ENCODE data around the gene RRP1B. TPM values are rescaled to one million over a fixed set of nuclear protein-coding genes. Genes with fewer than 3 reads are reported as not detected.

The RRP1B gene
- total RNA-seq, 1 experiment from 2014 or later = 55.9 TPM

- Histone ChIP-seq H3K4me1 (ENCODE audit: control insufficient read depth in 1 of 2, insufficient read depth in 2 of 2, low read length in 2 of 2) (no peaks in the 10 kb centered on the region), H3K27me3 (ENCODE audit: insufficient read depth, low read length) (no peaks in the 10 kb centered on the region), H3K4me3 (replicated peaks in 1 of 2; ENCODE audit: low read depth in 1 of 2, low read length in 2 of 2) (no peak overlapping the region), H2AFZ (ENCODE audit: low read depth, low read length, poor library complexity, severe bottlenecking) (no peak overlapping the region), H3K9me3 (ENCODE audit: control insufficient read depth in 1 of 2, insufficient read depth in 1 of 2, low read depth in 1 of 2, low read length in 2 of 2) (no peaks in the 10 kb centered on the region), H3K9ac (ENCODE audit: low read length) (no peak overlapping the region), H3K4me2 (ENCODE audit: low read length) (no peak overlapping the region), H3K9me2 (ENCODE audit: insufficient read depth) (no peaks in the 10 kb centered on the region), H4K20me1 (ENCODE audit: insufficient read depth) (no peaks in the 10 kb centered on the region), H3K36me3 (ENCODE audit: control insufficient read depth in 1 of 2, insufficient read depth in 2 of 2, low read length in 2 of 2) (peaks cover 50 to 77% of the 10 kb centered on the region in 2 experiments; a peak in 3 of 4 replicates), H3K79me2 (ENCODE audit: insufficient read depth, low read length) (no peaks in the 10 kb centered on the region), H3K27ac (ENCODE audit: low read depth, low read length) (no peak overlapping the region)
- no peak for ATAC-seq
- ChIA-PET CTCF (no interaction called here), POLR2A (no interaction called here), RAD21 (ENCODE audit: low non-redundant PET in 1 of 2, low total read pairs in 2 of 2, uncharacterized antibody in 2 of 2, unreplicated experiment in 2 of 2) (no interaction called here)
- no TSS peak for BruUV-seq (replicated peaks)
- no peak for DNase-seq (ENCODE audit: low read depth, low spot score)
- no peak for TF ChIP-seq ATF3 (IDR thresholded peaks at IDR 0.05)
- no peak for TF ChIP-seq ZNF274 (IDR thresholded peaks at IDR 0.05; ENCODE audit: low read depth, low read length)
- TF ChIP-seq SRF (IDR thresholded peaks at IDR 0.05; ENCODE audit: low read depth) = no peak
- TF ChIP-seq MAX (IDR thresholded peaks at IDR 0.05) = no peak
- no peak for TF ChIP-seq ELF1 (IDR thresholded peaks at IDR 0.05; ENCODE audit: borderline replicate concordance, low read depth)
- no peak for TF ChIP-seq CBX3 (IDR thresholded peaks at IDR 0.05; ENCODE audit: low read depth)
- TF ChIP-seq JUND (IDR thresholded peaks at IDR 0.05) = no peak
- TF ChIP-seq EGR1 (IDR thresholded peaks at IDR 0.05; ENCODE audit: low read depth) = no peak
- no peak for TF ChIP-seq EZH2phosphoT487 (IDR thresholded peaks at IDR 0.05; ENCODE audit: borderline replicate concordance)
- TF ChIP-seq YY1 (IDR thresholded peaks at IDR 0.05; ENCODE audit: extremely low read depth, insufficient replicate concordance, low read depth, low read length) = no peak
- no peak for TF ChIP-seq TCF7L2 (IDR thresholded peaks at IDR 0.05; ENCODE audit: borderline replicate concordance, extremely low read depth, insufficient read depth, insufficient read length)
- TF ChIP-seq REST (IDR thresholded peaks at IDR 0.05; ENCODE audit: low read depth) = no peak
- TF ChIP-seq POLR2AphosphoS5 (IDR thresholded peaks at IDR 0.05; ENCODE audit: low read depth, low read length) = no peak
- no peak for TF ChIP-seq CEBPB (IDR thresholded peaks at IDR 0.05; ENCODE audit: low read depth)
- TF ChIP-seq SIN3A (IDR thresholded peaks at IDR 0.05; ENCODE audit: low read depth) = no peak
- TF ChIP-seq SP1 (IDR thresholded peaks at IDR 0.05; ENCODE audit: low read depth) = no peak
- intact Hi-C loops (cut with micrococcal nuclease) = no loop called here
Observed at GRCh38 chr21:43691086-43691795, 31.9 kb downstream of the RRP1B start.
